IPS DF 6.9 (cell line): ENCODE results near the gene TUBGCP6.

Experiments
- DNase-seq: peaks from one replicate; pipeline ENCODE4 v3.0.0-alpha.2; 2013; ENCODE audit warnings: low read depth, low spot score
- H3K27ac ChIP-seq: one replicate; pipeline ENCODE4 v1.5.1; 2013; ENCODE audit warnings: low read length, control low read depth
- H3K27me3 ChIP-seq: 2 replicates; pipeline ENCODE4 v1.6.1; 2013; ENCODE audit warnings: mild to moderate bottlenecking, low read length; ENCODE audit not compliant: control insufficient read depth, insufficient read depth
- H3K36me3 ChIP-seq: 2 replicates; pipeline ENCODE4 v1.6.1; 2013; ENCODE audit warnings: low read length; ENCODE audit not compliant: control insufficient read depth, insufficient read depth
- H3K4me1 ChIP-seq: 2 replicates; pipeline ENCODE4 v1.6.1; 2013; ENCODE audit warnings: low read length; ENCODE audit not compliant: control insufficient read depth, insufficient read depth
- H3K4me3 ChIP-seq: 2 replicates; pipeline ENCODE4 v1.5.1; 2013; ENCODE audit warnings: mild to moderate bottlenecking, low read length
- H3K9me3 ChIP-seq: 2 replicates; pipeline ENCODE4 v1.6.1; 2013; ENCODE audit warnings: low read length, inconsistent platforms; ENCODE audit not compliant: control insufficient read depth, insufficient read depth
- WGBS: extraction: QIAGEN DNeasy Blood & Tissue Kit; methylation state at CpG from one replicate; pipeline ENCODE4 v1.1.7; 2013; ENCODE audit warnings: mixed read lengths, missing lambda C conversion rate; ENCODE audit not compliant: insufficient read length, insufficient coverage; 5-methylcytosine and 5-hydroxymethylcytosine counted together

The TUBGCP6 gene

DNA sequence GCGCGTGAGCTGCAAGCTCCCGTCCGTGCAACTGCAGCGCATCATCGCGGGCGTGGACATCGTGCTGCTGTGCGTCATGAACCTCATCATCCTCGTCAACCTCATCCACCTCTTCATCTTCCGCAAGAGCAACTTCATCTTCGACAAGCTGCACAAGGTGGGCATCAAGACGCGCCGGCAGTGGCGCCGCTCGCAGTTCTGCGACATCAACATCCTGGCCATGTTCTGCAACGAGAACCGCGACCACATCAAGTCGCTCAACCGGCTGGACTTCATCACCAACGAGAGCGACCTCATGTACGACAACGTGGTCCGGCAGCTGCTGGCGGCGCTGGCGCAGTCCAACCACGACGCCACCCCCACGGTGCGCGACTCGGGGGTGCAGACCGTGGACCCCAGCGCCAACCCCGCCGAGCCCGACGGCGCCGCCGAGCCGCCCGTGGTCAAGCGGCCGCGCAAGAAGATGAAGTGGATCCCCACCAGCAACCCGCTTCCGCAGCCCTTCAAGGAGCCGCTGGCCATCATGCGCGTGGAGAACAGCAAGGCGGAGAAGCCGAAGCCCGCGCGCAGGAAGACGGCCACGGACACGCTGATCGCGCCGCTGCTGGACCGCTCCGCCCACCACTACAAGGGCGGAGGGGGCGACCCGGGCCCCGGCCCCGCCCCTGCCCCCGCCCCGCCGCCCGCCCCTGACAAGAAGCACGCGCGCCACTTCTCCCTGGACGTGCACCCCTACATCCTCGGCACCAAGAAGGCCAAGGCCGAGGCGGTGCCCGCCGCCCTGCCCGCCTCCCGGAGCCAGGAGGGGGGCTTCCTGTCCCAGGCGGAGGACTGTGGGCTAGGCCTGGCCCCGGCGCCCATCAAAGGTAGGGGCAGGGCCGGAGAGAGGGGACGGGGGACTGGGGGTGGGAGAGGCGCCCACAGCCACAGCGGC lies 67.0 kb downstream of the TUBGCP6 start:
- no CpG with 5 or more reads among the region's 98 CpGs for WGBS
- H3K4me3 ChIP-seq: no peak overlapping the region
- H3K27me3 ChIP-seq: no peaks in the 10 kb centered on the region
- H3K9me3 ChIP-seq: no peaks in the 10 kb centered on the region
- H3K27ac ChIP-seq: no peak overlapping the region
- DNase-seq: no peak
- no peaks in the 10 kb centered on the region; the same call in 1 of the 2 replicates for H3K36me3 ChIP-seq
- peaks cover 5% of the 10 kb centered on the region for H3K4me1 ChIP-seq

DNA sequence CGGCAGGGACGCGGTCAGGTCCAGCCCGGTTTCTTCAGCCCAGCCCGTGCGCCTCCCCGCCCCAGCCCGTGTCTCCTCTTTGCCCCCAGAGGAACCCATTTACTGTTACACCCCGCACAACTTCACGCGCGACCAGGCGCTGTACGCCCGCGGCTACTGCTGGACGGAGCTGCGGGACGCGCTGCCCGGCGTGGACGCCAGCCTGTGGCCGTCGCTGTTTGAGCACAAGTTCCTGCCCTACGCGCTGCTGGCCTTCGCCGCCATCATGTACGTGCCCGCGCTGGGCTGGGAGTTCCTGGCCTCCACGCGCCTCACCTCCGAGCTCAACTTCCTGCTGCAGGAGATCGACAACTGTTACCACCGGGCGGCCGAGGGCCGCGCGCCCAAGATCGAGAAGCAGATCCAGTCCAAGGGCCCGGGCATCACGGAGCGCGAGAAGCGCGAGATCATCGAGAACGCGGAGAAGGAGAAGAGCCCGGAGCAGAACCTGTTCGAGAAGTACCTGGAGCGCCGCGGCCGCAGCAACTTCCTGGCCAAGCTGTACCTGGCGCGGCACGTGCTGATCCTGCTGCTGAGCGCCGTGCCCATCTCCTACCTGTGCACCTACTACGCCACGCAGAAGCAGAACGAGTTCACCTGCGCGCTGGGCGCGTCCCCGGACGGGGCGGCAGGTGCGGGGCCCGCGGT lies 67.8 kb downstream of the TUBGCP6 start:
- Histone ChIP-seq H3K4me1 (peaks cover 5% of the 10 kb centered on the region), H3K27me3 (no peaks in the 10 kb centered on the region), H3K9me3 (no peaks in the 10 kb centered on the region), H3K36me3 (no peaks in the 10 kb centered on the region; the same call in 1 of the 2 replicates), H3K27ac (no peak overlapping the region), H3K4me3 (no peak overlapping the region)
- no peak for DNase-seq
- WGBS: no CpG with 5 or more reads among the region's 76 CpGs

GRCh38 chr22:50175921-50176849 lies 68.6 kb downstream of the TUBGCP6 start:
- Histone ChIP-seq H3K27ac (no peak overlapping the region), H3K9me3 (no peaks in the 10 kb centered on the region), H3K27me3 (no peaks in the 10 kb centered on the region), H3K4me1 (peaks cover 5% of the 10 kb centered on the region), H3K36me3 (no peaks in the 10 kb centered on the region; the same call in 1 of the 2 replicates), H3K4me3 (no peak overlapping the region)
- no peak for DNase-seq
- no CpG with 5 or more reads among the region's 27 CpGs for WGBS

DNA sequence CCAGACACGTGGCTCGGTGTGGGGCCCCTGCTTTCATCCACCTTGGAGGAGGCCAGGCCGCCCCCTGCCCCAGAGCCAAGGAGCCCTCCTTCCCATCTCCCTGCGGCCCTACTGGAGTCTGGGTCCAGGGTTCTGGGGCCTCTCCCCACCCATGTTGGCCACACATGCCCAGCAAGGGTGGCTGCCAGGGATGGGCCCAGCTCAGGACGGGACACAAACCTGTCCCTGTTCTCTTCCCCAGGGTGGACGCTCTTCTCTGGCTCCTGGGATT lies 69.7 kb downstream of the TUBGCP6 start:
- H3K9me3 ChIP-seq: no peaks in the 10 kb centered on the region
- H3K4me3 ChIP-seq: no peak overlapping the region
- peaks cover 5% of the 10 kb centered on the region for H3K4me1 ChIP-seq
- H3K27me3 ChIP-seq: no peaks in the 10 kb centered on the region
- H3K27ac ChIP-seq: no peak overlapping the region
- DNase-seq: no peak
- H3K36me3 ChIP-seq: no peaks in the 10 kb centered on the region; the same call in 1 of the 2 replicates
- no CpG with 5 or more reads among the region's 6 CpGs for WGBS

GRCh38 chr22:50174382-50175190 lies 70.2 kb downstream of the TUBGCP6 start:
- no peaks in the 10 kb centered on the region; the same call in 1 of the 2 replicates for H3K36me3 ChIP-seq
- H3K9me3 ChIP-seq: no peaks in the 10 kb centered on the region

GRCh38 chr22:50173983-50174355 lies 70.9 kb downstream of the TUBGCP6 start:
- no peak overlapping the region for H3K27ac ChIP-seq
- DNase-seq: no peak
- WGBS: no CpG with 5 or more reads among the region's 6 CpGs
- peaks cover 5% of the 10 kb centered on the region for H3K4me1 ChIP-seq
- peaks cover 3% of the 10 kb centered on the region for H3K27me3 ChIP-seq
- no peaks in the 10 kb centered on the region for H3K9me3 ChIP-seq
- H3K4me3 ChIP-seq: no peak overlapping the region
- no peaks in the 10 kb centered on the region; the same call in 1 of the 2 replicates for H3K36me3 ChIP-seq

More at GRCh38 chr22:50174382-50175190, 70.2 kb downstream of the TUBGCP6 start:
- no peak overlapping the region for H3K4me3 ChIP-seq
- no peak for DNase-seq
- no CpG with 5 or more reads among the region's 27 CpGs for WGBS
- H3K4me1 ChIP-seq: peaks cover 5% of the 10 kb centered on the region
- no peaks in the 10 kb centered on the region for H3K27me3 ChIP-seq
- H3K27ac ChIP-seq: no peak overlapping the region

- Histone ChIP-seq H3K4me3 (no peak overlapping the region), H3K27me3 (peaks cover 5% of the 10 kb centered on the region), H3K9me3 (no peaks in the 10 kb centered on the region), H3K4me1 (peaks cover 5% of the 10 kb centered on the region), H3K36me3 (no peaks in the 10 kb centered on the region; the same call in 1 of the 2 replicates), H3K27ac (no peak overlapping the region)
- DNase-seq: no peak
- WGBS: no CpG with 5 or more reads among the region's 26 CpGs
These were observed 71.4 kb downstream of the TUBGCP6 start for GRCh38 chr22:50173311-50173982.

DNA sequence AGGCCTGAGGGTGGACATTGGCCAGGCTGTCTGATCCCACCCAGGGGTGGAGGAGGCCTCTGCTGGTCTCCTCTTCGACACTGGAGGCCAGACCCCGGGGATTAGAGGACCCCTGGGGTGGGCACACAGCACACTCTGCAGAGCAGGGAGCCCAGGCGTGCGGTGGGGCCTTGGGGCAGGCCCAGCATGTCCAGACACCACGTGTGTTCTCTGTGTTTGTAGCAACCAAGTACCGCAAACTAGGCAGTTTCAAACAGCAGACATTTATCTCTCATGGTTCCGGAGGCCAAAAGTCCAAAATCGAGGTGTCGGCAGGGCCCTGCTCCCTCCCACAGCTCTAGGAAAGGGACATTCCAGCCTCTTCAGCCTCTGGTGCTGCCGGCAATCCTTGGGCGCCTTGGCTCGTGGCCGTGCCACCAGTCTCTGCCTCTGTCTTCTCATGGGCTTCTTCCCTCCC lies 72.8 kb downstream of the TUBGCP6 start:
- Histone ChIP-seq H3K4me1 (no peaks in the 10 kb centered on the region; the same call in 1 of the 2 replicates), H3K4me3 (no peak overlapping the region), H3K27me3 (peaks cover 5% of the 10 kb centered on the region), H3K27ac (no peak overlapping the region), H3K9me3 (no peaks in the 10 kb centered on the region), H3K36me3 (no peaks in the 10 kb centered on the region; the same call in 1 of the 2 replicates)
- DNase-seq: no peak
- no CpG with 5 or more reads among the region's 13 CpGs for WGBS

DNA sequence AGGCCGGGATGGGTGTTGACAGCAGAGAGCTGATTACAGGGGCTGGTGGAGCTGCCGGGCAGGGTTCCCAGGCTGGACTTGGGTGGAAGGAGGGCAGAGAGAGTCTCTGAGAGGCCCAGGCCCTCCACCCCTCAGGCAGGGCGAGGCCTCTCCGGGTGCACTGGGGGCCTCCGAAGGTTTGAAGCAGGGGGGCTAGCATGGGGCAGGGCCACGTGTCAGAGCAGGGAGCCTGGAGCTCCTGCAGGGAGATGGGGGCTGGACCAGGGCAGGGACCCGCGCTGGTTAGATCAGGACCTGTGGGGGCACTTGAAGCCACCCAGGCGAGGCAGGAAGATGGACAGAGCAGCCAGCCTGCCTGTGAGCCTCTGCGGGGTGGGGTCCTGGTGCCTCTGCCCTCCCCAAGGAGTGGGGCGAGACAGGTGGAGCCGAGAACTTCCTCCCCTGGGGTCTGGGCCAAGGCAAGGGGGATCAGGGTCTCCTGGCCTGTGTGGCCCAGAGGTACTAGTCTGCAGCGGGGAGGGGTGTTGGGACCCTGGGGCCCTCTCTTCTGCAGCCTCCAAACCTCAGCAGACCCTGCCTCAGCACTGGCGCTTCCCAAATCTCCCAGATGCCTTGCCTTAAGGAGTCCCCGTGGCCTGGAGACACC lies 73.4 kb downstream of the TUBGCP6 start:
- Histone ChIP-seq H3K27me3 (peaks cover 5% of the 10 kb centered on the region), H3K4me3 (peak overlapping the region; percentile 78; the same call in 1 of the 2 replicates), H3K9me3 (no peaks in the 10 kb centered on the region), H3K4me1 (no peaks in the 10 kb centered on the region; the same call in 1 of the 2 replicates), H3K36me3 (no peaks in the 10 kb centered on the region), H3K27ac (no peak overlapping the region)
- no CpG with 5 or more reads among the region's 15 CpGs for WGBS
- DNase-seq: no peak
